GM18868 (cell line): ENCODE results near the gene AK8.

Source experiments
- ATAC-seq: cut with Tn5 transposase; IDR thresholded peaks from one replicate; pipeline ENCODE4 v1.9.1; 2021; ENCODE audit warnings: mild to moderate bottlenecking, moderate library complexity; ENCODE audit not compliant: unreplicated experiment

Gene AK8

GRCh38 chr9:132887181-132888120 is 9.4 kb upstream of the AK8 start:
- ATAC-seq = no peak

GRCh38 chr9:132886334-132886725 is 8.2 kb upstream of the AK8 start:
- ATAC-seq = no peak

DNA sequence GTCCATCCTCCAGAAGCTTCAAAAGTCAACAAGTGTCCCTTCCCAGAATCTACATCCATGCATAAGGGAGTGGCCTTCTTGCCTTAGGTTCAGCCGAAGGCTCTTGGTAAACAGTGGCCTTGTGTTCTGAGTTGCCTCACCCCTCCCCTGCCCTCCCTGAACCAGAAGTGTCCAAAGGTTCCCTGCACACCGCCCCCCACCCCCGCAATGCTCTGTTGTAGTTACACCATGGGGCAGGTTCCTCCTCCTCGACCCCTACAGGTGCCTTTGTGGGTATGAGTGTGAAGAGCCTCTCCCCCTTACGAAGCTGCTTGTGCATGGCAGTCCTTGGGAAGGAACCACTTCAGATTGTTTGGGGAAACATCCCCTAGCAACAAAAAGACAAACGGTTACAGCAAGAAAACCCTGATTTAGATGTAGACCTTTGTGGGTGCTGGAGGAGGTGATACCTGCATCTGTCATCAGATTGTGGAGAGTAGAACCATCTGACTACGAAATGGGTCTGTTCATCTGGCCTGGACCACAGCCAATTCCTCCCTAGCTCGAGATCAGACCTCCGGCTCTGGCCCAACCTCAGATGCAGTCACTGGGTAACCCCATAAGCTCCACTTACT is 7.7 kb upstream of the AK8 start:
- ATAC-seq = no peak

- no peak for ATAC-seq
These were observed 5.5 kb upstream of the AK8 start for GRCh38 chr9:132883349-132884294.

GRCh38 chr9:132882616-132883015 is 4.5 kb upstream of the AK8 start:
- ATAC-seq = no peak

DNA sequence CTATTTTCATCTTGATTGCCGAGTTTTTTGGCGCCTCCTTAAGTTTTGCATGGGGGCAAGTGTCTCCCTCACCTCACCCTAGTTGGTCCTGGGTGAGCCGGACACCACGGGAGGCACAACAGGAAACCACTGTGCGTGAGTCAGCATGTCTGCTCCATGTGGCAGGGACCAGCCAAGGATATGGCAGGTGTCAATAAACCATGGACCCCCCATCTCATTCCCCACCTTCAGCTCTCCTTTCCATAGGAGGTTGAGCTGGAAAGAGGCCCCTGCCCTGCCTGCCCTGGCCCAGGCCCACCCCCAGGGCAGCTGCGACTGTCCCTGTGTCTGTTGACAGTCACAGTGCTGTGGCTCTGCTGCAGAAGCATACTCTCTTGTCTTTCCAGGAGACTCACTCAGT is 3.7 kb upstream of the AK8 start:
- ATAC-seq = no peak

GRCh38 chr9:132880324-132880661 is 2.2 kb upstream of the AK8 start:
- no peak for ATAC-seq

GRCh38 chr9:132879457-132880323 is 1.6 kb upstream of the AK8 start:
- ATAC-seq = no peak

DNA sequence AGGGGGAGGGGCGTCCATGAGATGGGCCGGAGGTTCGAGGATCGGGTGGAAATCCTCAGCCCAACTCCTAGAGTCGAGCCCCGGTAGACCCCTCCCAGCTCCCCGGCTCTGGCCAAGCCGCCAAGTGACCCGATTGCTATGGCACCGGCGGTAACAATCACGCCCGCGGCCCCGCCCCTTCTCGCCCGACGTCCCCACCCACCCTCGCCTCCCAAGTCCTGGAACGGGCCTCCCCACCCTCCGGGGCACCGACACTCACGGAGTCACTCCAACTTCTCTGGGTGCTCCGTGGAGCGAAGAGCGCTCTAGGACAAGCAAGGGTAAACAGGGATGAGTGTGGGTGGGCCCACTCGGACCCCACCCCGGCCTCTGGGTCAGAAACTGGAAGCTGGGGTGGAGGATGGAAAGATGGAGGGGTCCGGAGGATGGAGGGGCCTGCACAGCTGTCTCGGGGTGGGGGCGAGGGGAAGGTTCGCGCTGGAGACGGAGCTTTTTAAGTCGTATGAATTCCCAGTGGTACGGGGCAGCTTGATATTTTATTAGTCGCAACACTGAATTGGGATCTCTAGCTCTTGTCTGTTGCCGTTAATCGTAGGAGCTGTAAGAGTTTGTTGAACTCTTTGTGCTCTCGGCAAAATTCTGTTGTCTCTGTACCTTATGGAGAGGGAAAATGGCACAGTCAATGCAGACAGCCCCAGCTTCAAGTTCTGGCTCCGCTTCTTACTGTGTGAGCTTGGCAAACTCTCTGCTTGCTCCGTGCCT is 792 bp upstream of the AK8 start, which contains the start of gene SPACA9:
TSS of gene SPACA9 (plus strand) at position 204 of the 762 bp plus-strand sequence. CDS start 5,050 bp downstream, outside the sequence.
- ATAC-seq = no peak

DNA sequence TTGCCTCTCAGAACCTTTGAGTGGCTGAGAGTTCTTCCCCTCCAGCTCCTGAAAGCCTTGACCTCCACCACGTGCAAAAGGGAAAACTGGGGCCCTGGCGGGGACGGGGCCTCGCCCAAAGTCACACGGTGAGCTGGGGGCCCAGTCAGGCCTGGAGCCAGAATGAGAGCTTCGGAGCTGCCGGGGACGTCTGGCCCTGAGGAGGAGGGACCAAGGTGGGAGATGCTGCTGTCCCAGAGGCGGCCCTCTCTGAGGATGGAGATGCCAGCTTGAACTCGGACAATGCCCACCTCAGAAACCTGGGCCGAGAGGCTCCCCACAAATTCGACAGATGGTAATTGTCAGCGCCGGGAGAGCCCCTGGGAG is 643 bp downstream of the AK8 start:
- no peak for ATAC-seq

DNA sequence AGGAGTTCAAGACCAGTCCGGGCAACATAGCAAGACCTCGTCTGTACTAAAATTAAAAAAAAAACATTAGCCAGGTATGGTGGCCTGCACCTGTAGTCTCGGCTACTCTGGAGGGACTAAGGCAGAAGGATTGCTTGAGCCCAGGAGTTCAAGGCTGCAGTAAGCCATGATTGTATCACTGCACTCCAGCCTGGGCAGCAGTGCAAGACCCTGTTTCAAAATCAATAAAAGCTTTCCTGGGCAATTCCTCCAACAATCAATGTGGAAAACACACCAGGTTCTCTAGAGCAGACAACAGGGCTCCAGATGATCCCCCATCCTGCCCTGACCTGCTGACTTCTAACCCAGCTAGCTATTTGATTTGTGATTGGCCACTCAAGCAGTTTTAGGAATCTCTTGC is 1.2 kb downstream of the AK8 start:
- ATAC-seq = no peak

DNA sequence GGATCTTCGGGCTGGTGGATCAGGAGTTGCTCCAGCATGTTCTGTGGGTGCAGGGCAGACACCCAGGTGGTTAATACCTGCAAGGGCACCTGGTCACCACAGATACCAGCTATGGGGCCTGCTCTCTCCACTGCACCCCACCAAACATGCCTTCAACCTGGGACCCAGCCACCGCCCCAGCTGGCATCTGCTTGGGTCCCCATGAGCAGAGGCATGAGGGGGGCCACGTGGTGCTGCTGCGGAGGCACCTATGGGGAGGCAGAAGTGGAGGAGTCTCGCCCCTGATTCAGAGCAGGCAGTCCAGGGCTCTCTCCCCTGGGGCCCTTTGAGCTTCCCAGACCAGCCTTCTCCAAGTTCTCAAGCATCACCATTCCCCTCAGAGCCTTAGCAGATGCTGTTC is 2.9 kb downstream of the AK8 start:
- ATAC-seq = no peak

GRCh38 chr9:132873403-132873802 is 4.7 kb downstream of the AK8 start:
- ATAC-seq = no peak

DNA sequence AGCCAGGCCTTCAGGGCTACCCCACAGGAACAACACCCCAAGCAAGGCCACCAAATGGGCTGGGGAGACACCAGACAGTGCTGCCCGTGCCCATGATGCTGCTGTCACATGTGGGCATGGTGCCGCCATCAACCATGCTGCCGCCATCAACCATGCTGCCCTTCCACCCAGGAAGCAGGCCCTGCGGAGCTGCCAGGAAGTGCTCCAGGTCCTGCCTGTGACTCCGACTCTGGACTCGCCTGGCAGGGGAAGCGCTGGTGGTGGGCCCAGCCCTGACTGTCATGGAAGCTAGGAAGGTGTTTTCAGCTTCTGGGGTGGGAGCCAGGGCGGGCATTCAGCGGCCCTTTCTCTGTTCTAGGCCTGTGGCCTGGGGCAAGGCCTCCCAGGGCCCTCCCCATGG is 8.8 kb downstream of the AK8 start:
- ATAC-seq = no peak

- ATAC-seq = no peak
These were observed 11.2 kb downstream of the AK8 start for GRCh38 chr9:132866898-132867297.

- no peak for ATAC-seq
These were observed 13.4 kb downstream of the AK8 start for GRCh38 chr9:132864691-132865090.

DNA sequence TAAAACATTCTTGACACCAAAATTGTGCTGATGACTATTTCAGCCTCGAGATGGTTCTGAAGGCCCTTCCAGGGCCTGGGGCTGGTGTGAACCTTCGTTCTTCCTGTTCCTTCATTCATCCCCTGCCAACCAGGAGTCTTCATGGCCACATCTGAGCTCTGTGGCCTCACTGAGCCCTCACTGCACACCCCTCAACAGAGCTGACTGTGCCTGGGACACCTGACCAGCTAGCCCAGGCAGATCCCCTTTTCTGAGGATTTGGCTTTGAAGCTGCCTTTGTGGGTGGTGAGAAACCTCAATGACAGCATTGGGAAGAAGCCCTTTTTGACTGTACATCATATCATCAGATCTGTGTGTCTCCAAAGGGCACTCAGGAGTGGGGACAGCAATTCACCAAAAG is 13.8 kb downstream of the AK8 start:
- no peak for ATAC-seq

GRCh38 chr9:132863096-132863495 is 15.0 kb downstream of the AK8 start:
- no peak for ATAC-seq

- no peak for ATAC-seq
These were observed 15.6 kb downstream of the AK8 start for GRCh38 chr9:132862533-132862932.

GRCh38 chr9:132861666-132862065 is 16.4 kb downstream of the AK8 start:
- no peak for ATAC-seq
